ENCODE measurements around the gene RBM19.

DNA sequence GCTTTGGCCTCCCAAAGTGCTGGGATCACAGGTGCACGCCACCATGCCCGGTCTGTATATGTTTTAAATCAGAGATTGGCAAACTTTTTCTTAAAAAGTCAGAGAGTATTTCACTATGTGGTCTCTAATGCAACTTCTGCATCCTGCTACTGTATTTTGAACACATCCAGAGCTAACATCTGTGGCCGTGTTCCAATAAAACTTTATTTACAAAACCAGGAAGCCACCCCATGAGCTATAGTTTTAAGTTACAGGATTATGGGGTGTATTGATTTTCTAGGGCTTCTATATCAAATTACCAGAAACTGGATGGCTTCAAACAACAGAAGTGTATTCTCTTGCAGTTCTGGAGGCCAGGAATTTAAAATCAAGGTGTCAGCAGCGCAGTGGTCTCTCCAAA lies 5.3 kb upstream of the RBM19 start:
- TF ChIP-seq EP300 (IDR thresholded peaks at IDR 0.05), result no peak
- TF ChIP-seq, protein P1, sequence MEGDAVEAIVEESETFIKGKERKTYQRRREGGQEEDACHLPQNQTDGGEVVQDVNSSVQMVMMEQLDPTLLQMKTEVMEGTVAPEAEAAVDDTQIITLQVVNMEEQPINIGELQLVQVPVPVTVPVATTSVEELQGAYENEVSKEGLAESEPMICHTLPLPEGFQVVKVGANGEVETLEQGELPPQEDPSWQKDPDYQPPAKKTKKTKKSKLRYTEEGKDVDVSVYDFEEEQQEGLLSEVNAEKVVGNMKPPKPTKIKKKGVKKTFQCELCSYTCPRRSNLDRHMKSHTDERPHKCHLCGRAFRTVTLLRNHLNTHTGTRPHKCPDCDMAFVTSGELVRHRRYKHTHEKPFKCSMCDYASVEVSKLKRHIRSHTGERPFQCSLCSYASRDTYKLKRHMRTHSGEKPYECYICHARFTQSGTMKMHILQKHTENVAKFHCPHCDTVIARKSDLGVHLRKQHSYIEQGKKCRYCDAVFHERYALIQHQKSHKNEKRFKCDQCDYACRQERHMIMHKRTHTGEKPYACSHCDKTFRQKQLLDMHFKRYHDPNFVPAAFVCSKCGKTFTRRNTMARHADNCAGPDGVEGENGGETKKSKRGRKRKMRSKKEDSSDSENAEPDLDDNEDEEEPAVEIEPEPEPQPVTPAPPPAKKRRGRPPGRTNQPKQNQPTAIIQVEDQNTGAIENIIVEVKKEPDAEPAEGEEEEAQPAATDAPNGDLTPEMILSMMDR (IDR thresholded peaks at IDR 0.05), result no peak
